ENCODE results near the gene JHY. TPM values are rescaled to one million over a fixed set of nuclear protein-coding genes. Genes with fewer than 3 reads are reported as not detected.

JHY gene
- total RNA-seq, 2 donors from 2014 or later = 2.1 to 4.8 TPM

GRCh38 chr11:122951211-122951610 is 68.7 kb downstream of the JHY start:
- Histone ChIP-seq H3K27me3 (ENCODE audit: control insufficient read depth, insufficient read depth, low read length, poor library complexity, severe bottlenecking) (no peaks in the 10 kb centered on the region), H3K9ac (ENCODE audit: extremely low read depth, low read length, poor library complexity, severe bottlenecking) (no peak overlapping the region), H3K4me1 (ENCODE audit: control insufficient read depth, insufficient read depth, low read length) (peaks cover 5% of the 10 kb centered on the region), H3K36me3 (ENCODE audit: control insufficient read depth, insufficient read depth, low read length) (no peaks in the 10 kb centered on the region), H3K27ac (ENCODE audit: low read depth, low read length) (peak overlapping the region; percentile 85), H3K9me3 (ENCODE audit: control insufficient read depth, low read length) (no peaks in the 10 kb centered on the region), H3K4me3 (ENCODE audit: low read length) (no peak overlapping the region)
- no peak for DNase-seq
- 28 to 60% methylated on average over 2 of the region's 2 CpGs for WGBS, 2 experiments (ENCODE audit: insufficient coverage in 1 of 2, insufficient read length in 1 of 2)
- Mint-ChIP-seq H3K4me3 (no peak overlapping the region), H3K36me3 (ENCODE audit: low read depth) (no peaks in the 10 kb centered on the region), H3K9me3 (no peaks in the 10 kb centered on the region), H3K4me1 (peaks cover 17% of the 10 kb centered on the region), H3K27ac (no peak overlapping the region), H3K27me3 (ENCODE audit: insufficient read depth) (peaks cover 15% of the 10 kb centered on the region)
- no peak for TF ChIP-seq CTCF (conservative IDR thresholded peaks at IDR 0.05)

GRCh38 chr11:122954455-122954854 is 71.9 kb downstream of the JHY start:
- no peaks in the 10 kb centered on the region for H3K36me3 ChIP-seq (ENCODE audit: control insufficient read depth, insufficient read depth, low read length)
- no peak overlapping the region for H3K4me3 ChIP-seq (ENCODE audit: low read length)
- Mint-ChIP-seq H3K4me3 (no peak overlapping the region), H3K27me3 (ENCODE audit: insufficient read depth) (peaks cover 12% of the 10 kb centered on the region), H3K36me3 (ENCODE audit: low read depth) (no peaks in the 10 kb centered on the region), H3K27ac (no peak overlapping the region), H3K9me3 (no peaks in the 10 kb centered on the region), H3K4me1 (peaks cover 17% of the 10 kb centered on the region)
- no peak overlapping the region for H3K9ac ChIP-seq (ENCODE audit: extremely low read depth, low read length, poor library complexity, severe bottlenecking)
- no peaks in the 10 kb centered on the region for H3K9me3 ChIP-seq (ENCODE audit: control insufficient read depth, low read length)
- TF ChIP-seq CTCF (conservative IDR thresholded peaks at IDR 0.05) = no peak
- peaks cover 5% of the 10 kb centered on the region for H3K4me1 ChIP-seq (ENCODE audit: control insufficient read depth, insufficient read depth, low read length)
- 85 to 90% methylated on average over 3 to 4 of the region's 4 CpGs for WGBS, 2 experiments (ENCODE audit: insufficient coverage in 1 of 2, insufficient read length in 1 of 2)
- no peaks in the 10 kb centered on the region for H3K27me3 ChIP-seq (ENCODE audit: control insufficient read depth, insufficient read depth, low read length, poor library complexity, severe bottlenecking)
- H3K27ac ChIP-seq (ENCODE audit: low read depth, low read length) = no peak overlapping the region
- DNase-seq = no peak

- Histone ChIP-seq H3K9me3 (ENCODE audit: control insufficient read depth, low read length) (no peaks in the 10 kb centered on the region), H3K27me3 (ENCODE audit: control insufficient read depth, insufficient read depth, low read length, poor library complexity, severe bottlenecking) (peaks cover 38% of the 10 kb centered on the region), H3K4me3 (ENCODE audit: low read length) (no peak overlapping the region), H3K9ac (ENCODE audit: extremely low read depth, low read length, poor library complexity, severe bottlenecking) (no peak overlapping the region), H3K36me3 (ENCODE audit: control insufficient read depth, insufficient read depth, low read length) (no peaks in the 10 kb centered on the region), H3K4me1 (ENCODE audit: control insufficient read depth, insufficient read depth, low read length) (no peaks in the 10 kb centered on the region), H3K27ac (ENCODE audit: low read depth, low read length) (no peak overlapping the region)
- peaks cover 25% of the 10 kb centered on the region for H3K27me3 Mint-ChIP-seq (ENCODE audit: insufficient read depth)
- H3K36me3 Mint-ChIP-seq (ENCODE audit: low read depth) = no peaks in the 10 kb centered on the region
- no peak overlapping the region for H3K27ac Mint-ChIP-seq
- no peak for TF ChIP-seq CTCF (conservative IDR thresholded peaks at IDR 0.05)
- 90 to 94% methylated on average over 4 of the region's 4 CpGs for whole genome bisulfite sequencing, 2 experiments (ENCODE audit: insufficient coverage in 1 of 2, insufficient read length in 1 of 2)
- H3K4me3 Mint-ChIP-seq = no peak overlapping the region
- H3K4me1 Mint-ChIP-seq = peaks cover 5% of the 10 kb centered on the region
- no peak for DNase-seq
- H3K9me3 Mint-ChIP-seq = no peaks in the 10 kb centered on the region
Measured at GRCh38 chr11:122963961-122964360, 81.4 kb downstream of the JHY start.

All from endodermal cell (in vitro differentiated cells).